RWPE2 (cell line): Measurements from ENCODE around the gene FAM117B.

Source experiments
- ATAC-seq: fragments of 200-7000 bp; cut with Tn5 transposase; 3 replicates; pipeline ENCODE4 v1.9.1; 2021; ENCODE audit warnings: low read depth
- DNase-seq: peaks from one replicate; pipeline ENCODE4 v3.0.0-alpha.2; 2020; ENCODE audit warnings: low spot score
- H3K27ac ChIP-seq: fragments of 450-650 bp; 2 replicates; pipeline ENCODE4 v1.5.1; 2017; ENCODE audit warnings: mild to moderate bottlenecking; ENCODE audit not compliant: poor library complexity, severe bottlenecking
- H3K27me3 ChIP-seq: fragments of 250-450 bp; sonication (Bioruptor Pico); 2 replicates; pipeline ENCODE4 v1.5.1; 2021; ENCODE audit warnings: mild to moderate bottlenecking, moderate library complexity; ENCODE audit not compliant: insufficient read depth, poor library complexity, severe bottlenecking
- H3K36me3 ChIP-seq: fragments of 250-450 bp; sonication (Bioruptor Pico); 2 replicates; pipeline ENCODE4 v1.5.1; 2020; ENCODE audit warnings: low read depth, mild to moderate bottlenecking, moderate library complexity
- H3K4me1 ChIP-seq: fragments of 250-450 bp; sonication (Bioruptor Pico); 2 replicates; pipeline ENCODE4 v1.5.1; 2021; ENCODE audit warnings: mild to moderate bottlenecking, moderate library complexity; ENCODE audit not compliant: insufficient read depth, poor library complexity, severe bottlenecking
- H3K4me3 ChIP-seq: fragments of 250-450 bp; sonication (Bioruptor Pico); 2 replicates; pipeline ENCODE4 v1.5.1; 2021; ENCODE audit warnings: mild to moderate bottlenecking, moderate library complexity; ENCODE audit not compliant: severe bottlenecking
- H3K9me3 ChIP-seq: fragments of 250-450 bp; sonication (Bioruptor Pico); 2 replicates; pipeline ENCODE4 v1.5.1; 2021; ENCODE audit warnings: mild to moderate bottlenecking, moderate library complexity; ENCODE audit not compliant: severe bottlenecking
- TF ChIP-seq, protein P1 (sequence below): fragments of 450-650 bp; IDR thresholded peaks from one replicate; pipeline ENCODE4 v1.5.1; 2017; ENCODE audit warnings: mild to moderate bottlenecking, moderate library complexity; ENCODE audit not compliant: poor library complexity, severe bottlenecking

The FAM117B gene

DNA sequence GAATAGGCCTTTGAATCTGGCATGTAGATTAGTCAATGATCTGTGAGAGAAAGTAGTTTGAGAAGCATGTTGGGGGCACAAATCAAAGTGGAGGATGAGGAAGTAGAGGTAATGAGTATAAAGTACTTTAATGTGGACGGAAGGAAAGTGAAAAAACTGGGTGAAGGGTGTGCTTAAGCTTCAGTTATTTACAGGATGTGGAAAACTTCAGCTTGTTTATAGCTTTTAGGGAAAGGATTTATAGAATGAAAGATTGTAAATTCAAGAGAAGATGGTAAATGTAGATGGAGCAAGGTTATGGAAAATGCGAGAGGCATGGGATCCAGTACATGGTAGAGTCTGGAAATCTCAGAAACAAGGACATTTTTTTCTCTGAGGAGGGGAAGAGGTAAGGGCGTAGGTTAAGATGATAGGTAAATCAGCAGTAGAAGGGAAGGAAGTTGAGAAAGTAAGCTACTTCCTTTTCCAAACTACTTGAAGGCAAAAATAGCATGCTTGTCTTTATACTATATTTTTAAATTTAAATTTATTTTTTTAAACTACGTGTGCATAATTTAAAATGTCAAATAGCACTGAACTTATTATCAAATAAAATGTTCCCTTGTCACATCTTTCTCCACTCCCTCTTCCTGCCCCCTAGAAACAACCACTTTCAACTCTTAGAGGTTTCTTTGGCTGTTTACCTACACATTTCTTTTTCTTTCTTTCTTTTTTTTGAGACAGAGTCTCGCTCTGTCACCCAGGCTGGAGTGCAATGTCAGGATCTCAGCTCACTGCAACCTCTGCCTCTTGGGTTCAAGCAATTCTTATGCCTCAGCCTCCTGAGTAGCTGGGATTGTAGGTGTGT is 8.5 kb downstream of the FAM117B start:
- Histone ChIP-seq H3K4me3 (no peak overlapping the region), H3K4me1 (no peaks in the 10 kb centered on the region), H3K9me3 (no peaks in the 10 kb centered on the region), H3K36me3 (no peaks in the 10 kb centered on the region), H3K27ac (no peak overlapping the region), H3K27me3 (no peaks in the 10 kb centered on the region)
- no peak for DNase-seq
- TF ChIP-seq, protein P1, sequence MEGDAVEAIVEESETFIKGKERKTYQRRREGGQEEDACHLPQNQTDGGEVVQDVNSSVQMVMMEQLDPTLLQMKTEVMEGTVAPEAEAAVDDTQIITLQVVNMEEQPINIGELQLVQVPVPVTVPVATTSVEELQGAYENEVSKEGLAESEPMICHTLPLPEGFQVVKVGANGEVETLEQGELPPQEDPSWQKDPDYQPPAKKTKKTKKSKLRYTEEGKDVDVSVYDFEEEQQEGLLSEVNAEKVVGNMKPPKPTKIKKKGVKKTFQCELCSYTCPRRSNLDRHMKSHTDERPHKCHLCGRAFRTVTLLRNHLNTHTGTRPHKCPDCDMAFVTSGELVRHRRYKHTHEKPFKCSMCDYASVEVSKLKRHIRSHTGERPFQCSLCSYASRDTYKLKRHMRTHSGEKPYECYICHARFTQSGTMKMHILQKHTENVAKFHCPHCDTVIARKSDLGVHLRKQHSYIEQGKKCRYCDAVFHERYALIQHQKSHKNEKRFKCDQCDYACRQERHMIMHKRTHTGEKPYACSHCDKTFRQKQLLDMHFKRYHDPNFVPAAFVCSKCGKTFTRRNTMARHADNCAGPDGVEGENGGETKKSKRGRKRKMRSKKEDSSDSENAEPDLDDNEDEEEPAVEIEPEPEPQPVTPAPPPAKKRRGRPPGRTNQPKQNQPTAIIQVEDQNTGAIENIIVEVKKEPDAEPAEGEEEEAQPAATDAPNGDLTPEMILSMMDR: no peak
- ATAC-seq: no peak

DNA sequence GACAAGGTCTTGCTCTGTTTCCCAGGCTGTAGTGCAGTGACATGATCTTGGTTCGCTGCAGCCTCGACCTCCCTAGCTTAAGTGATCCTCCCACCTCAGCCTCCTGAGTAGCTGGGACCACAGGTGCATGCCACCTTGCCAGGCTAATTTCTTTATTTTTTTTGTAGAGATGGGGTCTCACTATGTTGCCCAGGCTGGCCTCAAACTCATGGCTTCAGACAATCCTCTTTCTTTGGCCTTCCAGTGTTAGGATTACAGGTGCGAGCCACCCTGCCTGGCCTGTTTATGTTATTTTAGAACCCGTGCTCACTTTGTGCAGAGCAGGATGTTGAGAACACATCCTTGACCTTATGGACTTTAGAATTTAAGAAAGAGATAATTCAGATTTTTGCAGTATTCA is 17.4 kb downstream of the FAM117B start:
- Histone ChIP-seq H3K27ac (no peak overlapping the region), H3K27me3 (no peaks in the 10 kb centered on the region), H3K4me1 (peaks cover 3% of the 10 kb centered on the region), H3K4me3 (no peak overlapping the region), H3K9me3 (no peaks in the 10 kb centered on the region), H3K36me3 (no peaks in the 10 kb centered on the region)
- DNase-seq: no peak
- TF ChIP-seq, protein P1: no peak
- ATAC-seq: no peak

DNA sequence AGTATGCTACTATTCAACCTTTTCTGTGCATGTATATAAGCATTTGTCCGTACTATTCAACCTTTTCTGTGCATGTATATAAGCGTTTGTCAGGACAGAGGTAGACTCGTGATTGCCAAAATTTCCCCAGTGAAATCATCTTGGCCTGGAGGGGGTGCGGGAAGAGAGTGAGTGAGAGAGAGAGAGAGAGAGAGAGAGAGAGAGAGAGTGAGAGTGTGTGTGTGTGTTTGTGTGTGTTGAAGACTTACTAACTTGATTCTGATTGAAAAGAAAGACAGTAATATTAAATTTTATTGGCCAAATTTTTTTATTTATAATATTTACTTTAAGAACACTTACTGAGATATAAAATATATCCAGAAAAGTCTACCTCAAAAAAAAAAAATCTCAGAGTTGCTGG is 19.1 kb downstream of the FAM117B start:
- peaks cover 3% of the 10 kb centered on the region for H3K4me1 ChIP-seq
- H3K27me3 ChIP-seq: no peaks in the 10 kb centered on the region
- TF ChIP-seq, protein P1: no peak
- no peaks in the 10 kb centered on the region for H3K9me3 ChIP-seq
- DNase-seq (no peak), ATAC-seq (no peak)
- no peak overlapping the region for H3K27ac ChIP-seq
- H3K36me3 ChIP-seq: no peaks in the 10 kb centered on the region
- no peak overlapping the region for H3K4me3 ChIP-seq

DNA sequence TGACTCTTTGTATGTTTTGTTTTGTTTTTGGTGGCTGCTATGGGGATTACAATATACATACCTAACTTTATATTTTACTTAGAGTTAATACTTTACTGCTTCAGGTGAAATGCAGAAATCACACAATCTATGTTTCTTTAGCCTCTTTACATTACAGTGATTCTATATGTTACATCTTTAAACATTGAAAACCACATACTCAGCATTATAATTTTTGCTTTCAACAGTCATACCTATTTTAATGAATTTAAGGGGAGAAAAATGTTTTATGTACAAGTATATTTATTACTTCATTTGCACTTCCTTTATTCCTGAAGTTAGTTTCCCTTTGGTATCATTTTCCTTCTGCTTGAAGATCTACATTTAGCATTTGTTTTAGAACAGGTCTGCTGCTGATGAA is 23.1 kb downstream of the FAM117B start:
- Histone ChIP-seq H3K27me3 (no peaks in the 10 kb centered on the region), H3K27ac (no peak overlapping the region), H3K36me3 (no peaks in the 10 kb centered on the region), H3K9me3 (no peaks in the 10 kb centered on the region), H3K4me3 (no peak overlapping the region), H3K4me1 (peaks cover 3% of the 10 kb centered on the region)
- no peak for ATAC-seq
- TF ChIP-seq, protein P1: no peak
- DNase-seq: no peak

DNA sequence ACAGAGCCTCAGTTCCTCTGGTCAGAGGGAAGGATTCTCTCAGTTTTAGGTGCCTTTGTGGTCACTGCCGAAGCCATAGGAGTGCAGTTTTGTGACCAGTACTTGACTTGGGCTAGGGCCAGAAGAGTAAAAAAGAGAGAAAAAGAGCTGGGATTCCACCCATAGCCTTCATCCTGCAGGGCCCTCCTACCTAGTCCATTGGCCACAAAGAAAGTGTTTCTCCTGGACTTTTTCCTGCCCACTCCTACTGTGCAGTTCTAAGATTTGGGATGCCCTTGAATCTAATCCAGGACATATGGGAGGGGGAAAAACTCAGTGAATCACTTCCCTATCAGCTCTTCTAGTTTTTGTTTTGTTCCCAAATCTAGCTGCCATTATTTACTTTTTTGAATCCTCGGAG is 26.0 kb downstream of the FAM117B start:
- DNase-seq (no peak), ATAC-seq (no peak)
- no peak overlapping the region for H3K4me3 ChIP-seq
- no peaks in the 10 kb centered on the region for H3K27me3 ChIP-seq
- H3K4me1 ChIP-seq: peaks cover 3% of the 10 kb centered on the region
- H3K36me3 ChIP-seq: no peaks in the 10 kb centered on the region
- no peak overlapping the region for H3K27ac ChIP-seq
- no peaks in the 10 kb centered on the region for H3K9me3 ChIP-seq
- TF ChIP-seq, protein P1: no peak
